Measurements from ENCODE around the gene TYW1.
"Not testable (repeated sequence)": the region's sequence is repeated elsewhere in the genome, so short reads cannot be mapped to it uniquely, and the experiment has no call there.

DNA sequence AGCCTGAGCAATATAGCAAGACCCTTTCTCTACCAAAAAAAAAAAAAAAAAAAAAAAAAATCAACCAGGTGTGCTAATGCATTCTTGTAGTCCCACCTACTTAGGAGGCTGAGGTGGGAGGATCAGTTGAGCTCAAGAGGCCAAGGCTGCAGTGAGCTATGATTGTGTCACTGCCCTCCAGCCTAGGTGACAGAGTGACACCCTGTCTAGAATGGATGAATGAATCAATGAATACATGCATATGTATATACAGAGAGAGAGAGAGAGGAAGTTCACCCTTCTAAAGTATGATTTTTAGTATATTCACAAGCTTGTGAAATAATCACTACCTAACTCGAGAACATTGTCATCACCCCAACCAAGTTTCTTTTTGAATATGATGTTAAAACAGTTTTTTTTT lies 138.3 kb downstream of the TYW1 start:
- not testable (repeated sequence) for TF ChIP-seq POLR2A (IDR thresholded peaks at IDR 0.05; ENCODE audit: low read length); GATA1 (IDR thresholded peaks at IDR 0.05; ENCODE audit: low read depth, low read length)

Data from erythroblast (primary cell).